ENCODE results near the gene ATP2B2. TPM values are rescaled to one million over a fixed set of nuclear protein-coding genes. Genes with fewer than 3 reads are reported as not detected.

Gene ATP2B2
- total and polyA plus RNA-seq, 9 of the 15 experiments (the other 6 are each of a cell fraction or from before 2014, with no cell fraction given) = 0.06 TPM; not detected in 8

- no TSS peak for BruUV-seq (replicated peaks)
- Histone ChIP-seq H3K4me3 (no peak overlapping the region), H3K79me2 (ENCODE audit: control insufficient read depth, insufficient read depth, low read length) (no peaks in the 10 kb centered on the region), H4K20me1 (replicated peaks; ENCODE audit: control insufficient read depth, insufficient read depth, low read length) (peaks cover 23% of the 10 kb centered on the region), H3K27ac (ENCODE audit: extremely low read depth, low read depth, low read length) (no peak overlapping the region), H3K36me3 (ENCODE audit: control insufficient read depth, insufficient read depth, low read length) (no peaks in the 10 kb centered on the region), H3K4me1 (replicated peaks in 1 of 2; ENCODE audit: control insufficient read depth in 2 of 2, insufficient read depth in 2 of 2, low read length in 2 of 2) (no peaks in the 10 kb centered on the region; a peak in 1 of 5 replicates), H3K9me1 (ENCODE audit: control insufficient read depth, insufficient read depth, low read length) (no peaks in the 10 kb centered on the region), H3K27me3 (ENCODE audit: control insufficient read depth in 2 of 2, insufficient read depth in 2 of 2, low read length in 2 of 2) (peaks cover 17 to 59% of the 10 kb centered on the region in 2 experiments), H2AFZ (ENCODE audit: low read depth, low read length) (no peak overlapping the region), H3K9ac (ENCODE audit: insufficient read depth in 1 of 2, low read depth in 2 of 2, low read length in 2 of 2) (no peak overlapping the region), H3K9me3 (replicated peaks; ENCODE audit: control insufficient read depth, insufficient read depth, low read depth, low read length) (no peaks in the 10 kb centered on the region), H3K4me2 (ENCODE audit: insufficient read depth, low read length) (no peak overlapping the region)
- WGBS (ENCODE audit: insufficient coverage, low coverage, missing lambda C conversion rate) = 0% methylated on average over 7 of the region's 7 CpGs
- intact Hi-C loops (cut with micrococcal nuclease) = no loop called here
- CTCF ChIA-PET (ENCODE audit: low intra/inter-chr PET ratio) = no interaction called here
- TF ChIP-seq MCM2 (IDR thresholded peaks at IDR 0.05; ENCODE audit: low read depth) (no peak), RAD21 (CRISPR knock-in tag; conservative IDR thresholded peaks at IDR 0.05 in 1 of 2, IDR thresholded peaks at IDR 0.05 in 1 of 2) (0 out of 4 replicates have a peak, but pooled peaks of 1 of the 2 experiments have one; percentile 9), CREB3 (tag; conservative IDR thresholded peaks at IDR 0.05; ENCODE audit: low read depth) (no peak), CTCF (IDR thresholded peaks at IDR 0.05 in 2 of 3, conservative IDR thresholded peaks at IDR 0.05 in 1 of 3; ENCODE audit: insufficient read depth in 2 of 3, low read depth in 1 of 3, low read length in 3 of 3) (peak; percentile 39 to 50 (median 43)), EHMT2 (IDR thresholded peaks at IDR 0.05) (no peak)
- DNase-seq (ENCODE audit: extremely low read depth in 1 of 4, low spot score in 3 of 4) (peak; percentile 27 to 48 (median 42)), FAIRE-seq (no peak), ATAC-seq (peak; percentile 80)
- POLR2A ChIA-PET = interaction anchor here (1.0 kb wide), 1 partner anchor 31 kb away, joined by 3 read pairs; no protein-coding TSS in a partner anchor
- in situ Hi-C loops (cut with MboI) = no loop called here
Observed at GRCh38 chr3:10515884-10516495, 10.6 kb upstream of the ATP2B2 start.
